Measurements from ENCODE around the gene FAM131B.

The FAM131B gene

GRCh38 chr7:143356414-143357050 lies 6.0 kb downstream of the FAM131B start:
- DNase-seq = no peak

- no peak for DNase-seq
These were observed 6.8 kb downstream of the FAM131B start for GRCh38 chr7:143355450-143356385.

- no peak for DNase-seq
These were observed 7.5 kb downstream of the FAM131B start for GRCh38 chr7:143354965-143355364.

GRCh38 chr7:143354376-143354775 lies 8.1 kb downstream of the FAM131B start:
- no peak for DNase-seq

GRCh38 chr7:143352531-143353002 lies 9.9 kb downstream of the FAM131B start:
- DNase-seq = no peak

GRCh38 chr7:143351574-143351973 lies 10.9 kb downstream of the FAM131B start:
- DNase-seq = no peak

- DNase-seq = no peak
These were observed 11.5 kb downstream of the FAM131B start for GRCh38 chr7:143351060-143351459.

- DNase-seq = no peak
These were observed 14.6 kb downstream of the FAM131B start for GRCh38 chr7:143347950-143348349.

GRCh38 chr7:143346018-143346417 lies 16.5 kb downstream of the FAM131B start:
- no peak for DNase-seq

- DNase-seq = peak; percentile 59 to 66
These were observed 17.0 kb downstream of the FAM131B start for GRCh38 chr7:143345428-143345900.

- no peak for DNase-seq
These were observed 18.9 kb downstream of the FAM131B start for GRCh38 chr7:143343596-143343995.

- no peak for DNase-seq
These were observed 20.7 kb downstream of the FAM131B start for GRCh38 chr7:143341842-143342241.

- DNase-seq = no peak
These were observed 25.3 kb downstream of the FAM131B start for GRCh38 chr7:143337216-143337615.

- no peak for DNase-seq
These were observed 28.3 kb downstream of the FAM131B start for GRCh38 chr7:143334244-143334643.

- DNase-seq = peak in 1 of 2 donors; percentile 36
These were observed 31.2 kb downstream of the FAM131B start for GRCh38 chr7:143331179-143331801.

- DNase-seq = no peak
These were observed 32.9 kb downstream of the FAM131B start for GRCh38 chr7:143329471-143330170.

- no peak for DNase-seq
These were observed 34.6 kb downstream of the FAM131B start for GRCh38 chr7:143327903-143328302.

GRCh38 chr7:143325240-143325639 lies 37.3 kb downstream of the FAM131B start:
- no peak for DNase-seq

GRCh38 chr7:143323653-143324052 lies 38.9 kb downstream of the FAM131B start:
- DNase-seq = no peak

GRCh38 chr7:143322760-143323633 lies 39.5 kb downstream of the FAM131B start:
- DNase-seq = no peak

- peak in 1 of 2 donors; percentile 26 for DNase-seq
These were observed 40.8 kb downstream of the FAM131B start for GRCh38 chr7:143321734-143322133.

- DNase-seq = no peak
These were observed 41.3 kb downstream of the FAM131B start for GRCh38 chr7:143321242-143321641.
